ENCODE results near the gene TUBB6. TPM values are rescaled to one million over a fixed set of nuclear protein-coding genes. Genes with fewer than 3 reads are reported as not detected.

Gene TUBB6
- total RNA-seq, 4 donors from 2014 or later = 245 to 506 (median 331) TPM

DNA sequence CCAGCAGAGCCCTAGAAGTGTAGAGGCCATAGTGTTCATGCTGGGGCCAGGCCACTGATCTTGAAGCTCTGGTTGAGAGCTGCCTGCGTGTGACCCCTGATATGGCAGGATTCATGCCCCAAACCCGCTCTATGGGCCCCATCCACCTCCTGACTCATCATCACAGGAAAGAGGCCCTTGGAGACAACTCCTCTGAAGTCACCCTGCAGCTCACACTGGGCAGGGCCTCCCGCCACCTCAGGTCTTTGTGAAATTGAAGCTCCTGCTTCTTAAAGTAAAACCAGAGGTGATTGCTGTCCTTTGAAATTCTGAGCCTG lies 12.0 kb upstream of the TUBB6 start:
- H3K4me1 ChIP-seq = no peaks in the 10 kb centered on the region
- no peak overlapping the region for H3K27ac ChIP-seq
- no peaks in the 10 kb centered on the region for H3K36me3 ChIP-seq
- no peak for DNase-seq (ENCODE audit: low spot score in 2 of 2)
- H3K9me3 ChIP-seq = peaks cover 0 to 7% (median 0%) of the 10 kb centered on the region in 4 donors
- WGBS, 2 donors = 97 to 100% methylated on average over 3 of the region's 3 CpGs
- H3K27me3 ChIP-seq = no peaks in the 10 kb centered on the region
- H3K4me3 ChIP-seq = no peak overlapping the region
- TF ChIP-seq POLR2A (IDR thresholded peaks at IDR 0.05) = no peak
- TF ChIP-seq, protein P1, sequence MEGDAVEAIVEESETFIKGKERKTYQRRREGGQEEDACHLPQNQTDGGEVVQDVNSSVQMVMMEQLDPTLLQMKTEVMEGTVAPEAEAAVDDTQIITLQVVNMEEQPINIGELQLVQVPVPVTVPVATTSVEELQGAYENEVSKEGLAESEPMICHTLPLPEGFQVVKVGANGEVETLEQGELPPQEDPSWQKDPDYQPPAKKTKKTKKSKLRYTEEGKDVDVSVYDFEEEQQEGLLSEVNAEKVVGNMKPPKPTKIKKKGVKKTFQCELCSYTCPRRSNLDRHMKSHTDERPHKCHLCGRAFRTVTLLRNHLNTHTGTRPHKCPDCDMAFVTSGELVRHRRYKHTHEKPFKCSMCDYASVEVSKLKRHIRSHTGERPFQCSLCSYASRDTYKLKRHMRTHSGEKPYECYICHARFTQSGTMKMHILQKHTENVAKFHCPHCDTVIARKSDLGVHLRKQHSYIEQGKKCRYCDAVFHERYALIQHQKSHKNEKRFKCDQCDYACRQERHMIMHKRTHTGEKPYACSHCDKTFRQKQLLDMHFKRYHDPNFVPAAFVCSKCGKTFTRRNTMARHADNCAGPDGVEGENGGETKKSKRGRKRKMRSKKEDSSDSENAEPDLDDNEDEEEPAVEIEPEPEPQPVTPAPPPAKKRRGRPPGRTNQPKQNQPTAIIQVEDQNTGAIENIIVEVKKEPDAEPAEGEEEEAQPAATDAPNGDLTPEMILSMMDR (IDR thresholded peaks at IDR 0.05) = no peak

DNA sequence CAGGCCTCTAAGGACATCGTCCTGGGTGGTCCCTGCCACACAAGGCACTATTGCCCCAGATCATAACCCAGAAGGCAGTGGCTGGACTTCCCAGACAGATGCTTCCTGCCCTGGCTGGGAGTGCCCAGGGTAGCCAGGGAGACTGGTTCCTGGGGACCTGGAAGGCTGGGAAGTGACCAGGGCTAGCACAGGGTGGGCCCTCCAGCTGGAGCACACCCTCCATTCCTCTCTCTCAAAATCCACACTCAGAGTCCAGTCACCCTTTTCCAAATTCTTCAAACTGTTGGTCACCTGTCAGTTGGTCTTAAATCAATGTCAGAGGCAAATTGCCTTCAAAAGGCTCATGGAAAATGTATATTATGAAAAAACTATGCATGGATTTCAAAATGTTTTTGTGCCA lies 11.6 kb upstream of the TUBB6 start:
- WGBS, 2 donors = 77 to 79% methylated on average over 1 of the region's 1 CpG
- TF ChIP-seq POLR2A (IDR thresholded peaks at IDR 0.05) (no peak), EP300 (IDR thresholded peaks at IDR 0.05) (no peak)
- TF ChIP-seq, protein P1 (IDR thresholded peaks at IDR 0.05) = no peak
- H3K27me3 ChIP-seq = no peaks in the 10 kb centered on the region
- H3K9me3 ChIP-seq = peaks cover 0 to 7% (median 0%) of the 10 kb centered on the region in 4 donors
- H3K4me3 ChIP-seq = no peak overlapping the region
- DNase-seq (ENCODE audit: low spot score in 2 of 2) = no peak
- no peaks in the 10 kb centered on the region for H3K4me1 ChIP-seq
- no peaks in the 10 kb centered on the region for H3K36me3 ChIP-seq
- no peak overlapping the region for H3K27ac ChIP-seq

DNA sequence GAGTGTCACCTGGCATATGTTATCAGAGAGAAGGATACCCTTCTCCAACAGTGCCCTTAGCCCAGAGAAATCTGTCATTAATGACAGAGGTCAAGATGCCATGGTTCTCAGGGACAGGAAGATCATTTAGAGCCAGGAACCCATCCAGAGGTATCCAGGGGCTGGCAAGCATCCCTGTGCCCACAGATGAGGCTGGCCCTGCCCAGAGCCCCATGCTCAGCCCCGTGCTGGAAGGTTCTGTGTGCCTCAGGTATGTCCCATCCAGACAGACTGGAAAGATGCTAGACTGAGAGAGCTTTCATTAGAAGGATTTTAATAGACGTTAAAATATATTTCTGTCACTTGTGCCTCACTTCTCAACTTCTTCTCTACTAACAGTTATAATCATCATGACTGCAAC lies 8.2 kb upstream of the TUBB6 start:
- no peak overlapping the region for H3K4me3 ChIP-seq
- no peaks in the 10 kb centered on the region for H3K36me3 ChIP-seq
- H3K4me1 ChIP-seq = no peaks in the 10 kb centered on the region
- H3K27me3 ChIP-seq = no peaks in the 10 kb centered on the region
- DNase-seq (ENCODE audit: low spot score in 2 of 2) = no peak
- H3K27ac ChIP-seq = no peak overlapping the region
- TF ChIP-seq EP300 (IDR thresholded peaks at IDR 0.05) (no peak), POLR2A (IDR thresholded peaks at IDR 0.05) (no peak)
- TF ChIP-seq, protein P1 (IDR thresholded peaks at IDR 0.05) = no peak
- 75 to 87% methylated on average over 2 of the region's 2 CpGs for WGBS, 2 donors
- peaks cover 0 to 7% (median 0%) of the 10 kb centered on the region in 4 donors for H3K9me3 ChIP-seq

DNA sequence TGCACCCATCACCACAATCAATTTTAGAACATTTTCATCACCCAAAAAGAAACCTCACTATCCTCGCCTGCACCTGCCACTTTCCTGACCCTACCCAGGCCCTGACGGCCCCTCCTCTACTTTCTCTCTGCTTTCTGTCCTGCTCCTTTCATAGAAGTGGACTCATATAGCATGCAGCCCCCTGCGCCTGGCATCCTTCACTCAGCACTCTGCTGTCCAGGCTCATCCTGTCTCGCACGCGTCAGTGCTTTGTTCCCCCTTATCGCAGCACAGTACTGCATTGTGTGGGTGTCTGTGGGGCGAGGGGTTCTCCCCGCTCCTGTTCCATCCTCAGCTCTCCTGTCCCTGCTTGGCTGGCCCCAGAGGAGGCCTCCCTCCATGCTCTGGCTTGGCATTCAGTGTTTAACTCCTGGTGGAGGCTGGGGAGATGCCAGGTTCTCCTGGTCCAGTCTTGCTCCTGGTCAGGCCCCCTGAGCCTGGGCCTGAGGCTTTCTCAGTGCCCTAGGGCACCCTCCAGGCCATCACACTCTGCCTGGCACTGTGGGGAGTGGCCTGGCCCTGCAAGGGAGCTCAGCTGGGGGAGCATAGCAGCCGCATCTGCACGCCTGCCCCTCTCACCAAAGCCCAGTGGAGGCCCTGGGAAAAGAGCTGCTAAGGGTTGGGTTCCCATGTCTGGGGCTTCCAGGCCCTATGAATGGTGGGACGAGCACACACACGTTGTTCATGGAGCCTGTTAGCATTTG lies 6.6 kb upstream of the TUBB6 start:
- peaks cover 0 to 6% (median 0%) of the 10 kb centered on the region in 4 donors for H3K4me1 ChIP-seq
- H3K9me3 ChIP-seq = peaks cover 0 to 7% (median 0%) of the 10 kb centered on the region in 4 donors
- H3K27ac ChIP-seq = no peak overlapping the region
- no peak overlapping the region for H3K4me3 ChIP-seq
- no peaks in the 10 kb centered on the region for H3K36me3 ChIP-seq
- H3K27me3 ChIP-seq = no peaks in the 10 kb centered on the region
- TF ChIP-seq, protein P1 (IDR thresholded peaks at IDR 0.05) = no peak
- TF ChIP-seq POLR2A (IDR thresholded peaks at IDR 0.05) = no peak
- DNase-seq (ENCODE audit: low spot score in 2 of 2) = no peak
- WGBS, 2 donors = 80 to 84% methylated on average over 13 of the region's 13 CpGs

DNA sequence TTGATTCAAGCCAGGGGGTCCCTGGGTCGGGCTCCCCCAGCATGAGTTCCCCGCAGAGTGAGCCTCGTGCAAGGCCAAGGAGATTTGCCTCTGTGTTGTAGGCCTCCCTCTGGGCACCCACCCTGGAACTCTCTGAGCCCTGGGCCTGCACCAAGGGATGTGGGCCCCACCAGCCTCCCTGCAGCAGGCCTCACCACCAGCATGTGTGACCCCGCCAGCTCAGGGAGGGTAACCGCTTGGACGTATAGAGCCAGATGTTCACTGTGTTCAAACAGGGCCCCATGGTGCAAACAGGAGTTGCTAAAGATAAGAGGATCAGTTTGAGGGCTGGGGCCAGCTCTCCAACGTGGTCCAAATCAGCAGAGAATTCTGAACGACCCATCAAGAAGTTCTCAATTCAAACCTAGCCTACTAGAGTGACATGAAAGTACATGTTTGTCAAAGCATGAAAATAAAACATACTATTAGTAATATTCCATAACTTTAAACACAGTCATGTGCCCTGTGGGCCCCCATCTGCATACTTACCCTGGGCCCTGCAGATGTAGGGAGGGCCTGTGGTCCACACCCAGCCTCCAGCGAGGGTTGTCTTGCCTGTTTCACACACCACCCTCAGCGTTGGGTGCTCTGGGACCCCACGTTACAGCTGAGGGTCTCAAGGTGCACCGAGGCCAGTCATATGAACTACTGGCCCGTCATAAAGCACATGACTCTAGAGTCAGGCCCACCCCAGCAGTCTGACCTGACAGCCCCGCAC lies 5.5 kb upstream of the TUBB6 start:
- 86 to 93% methylated on average over 14 of the region's 14 CpGs for WGBS, 2 donors
- Histone ChIP-seq H3K4me1 (peaks cover 0 to 14% (median 4%) of the 10 kb centered on the region in 4 donors), H3K9me3 (peaks cover 0 to 7% (median 0%) of the 10 kb centered on the region in 4 donors), H3K27ac (no peak overlapping the region), H3K27me3 (no peaks in the 10 kb centered on the region), H3K4me3 (no peak overlapping the region), H3K36me3 (no peaks in the 10 kb centered on the region)
- no peak for DNase-seq (ENCODE audit: low spot score in 2 of 2)
- TF ChIP-seq POLR2A (IDR thresholded peaks at IDR 0.05) (no peak), EP300 (IDR thresholded peaks at IDR 0.05) (no peak)
- TF ChIP-seq, protein P1 (IDR thresholded peaks at IDR 0.05) = no peak
